ENCODE results near the gene FHIP1B. TPM values are rescaled to one million over a fixed set of nuclear protein-coding genes. Genes with fewer than 3 reads are reported as not detected.

The FHIP1B gene
- total RNA-seq, 1 donor from 2014 or later, result 47.0 TPM

DNA sequence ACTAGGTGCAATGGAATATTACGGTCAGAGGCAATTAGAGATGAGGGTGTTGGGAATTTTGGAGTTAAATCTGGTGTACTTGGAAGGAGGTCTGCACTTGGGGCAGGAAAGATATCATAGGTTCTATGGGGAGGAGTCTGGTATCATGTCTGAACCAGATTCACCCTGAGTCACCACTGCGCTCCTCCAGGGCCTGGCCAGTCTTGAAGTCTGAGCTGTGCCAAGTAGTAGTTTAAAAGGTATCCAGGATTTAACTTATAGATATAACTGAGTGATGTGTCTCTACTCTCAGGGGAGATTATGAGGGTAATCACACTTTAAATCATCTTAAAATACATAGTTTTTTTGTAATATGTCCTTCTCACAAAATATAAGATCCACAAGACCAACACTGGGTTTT is 11.1 kb upstream of the FHIP1B start:
- Mint-ChIP-seq H3K9me3 (no peaks in the 10 kb centered on the region), H3K27me3 (ENCODE audit: low read depth) (no peaks in the 10 kb centered on the region), H3K36me3 (no peaks in the 10 kb centered on the region), H3K27ac (no peak overlapping the region), H3K4me3 (no peak overlapping the region), H3K4me1 (peaks cover 2% of the 10 kb centered on the region)
- no peak for DNase-seq (ENCODE audit: low spot score in 2 of 2, unreplicated experiment in 2 of 2)
- TF ChIP-seq CTCF (IDR thresholded peaks at IDR 0.05; ENCODE audit: unreplicated experiment), result no peak

DNA sequence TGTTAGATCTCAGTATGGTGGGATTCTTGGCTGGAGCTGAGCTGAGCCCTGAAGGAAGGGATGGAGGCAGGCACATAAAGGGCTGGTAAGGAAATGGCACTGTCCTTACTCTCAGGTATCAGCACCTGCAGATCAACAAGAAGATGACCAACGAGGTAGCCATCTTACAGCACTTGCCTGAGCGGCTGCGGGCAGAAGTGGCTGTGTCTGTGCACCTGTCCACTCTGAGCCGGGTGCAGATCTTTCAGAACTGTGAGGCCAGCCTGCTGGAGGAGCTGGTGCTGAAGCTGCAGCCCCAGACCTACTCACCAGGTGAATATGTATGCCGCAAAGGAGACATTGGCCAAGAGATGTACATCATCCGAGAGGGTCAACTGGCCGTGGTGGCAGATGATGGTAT is 6.9 kb upstream of the FHIP1B start:
- Mint-ChIP-seq H3K4me1 (peaks cover 2% of the 10 kb centered on the region), H3K27ac (no peak overlapping the region), H3K4me3 (no peak overlapping the region), H3K9me3 (no peaks in the 10 kb centered on the region), H3K27me3 (ENCODE audit: low read depth) (peaks cover 3% of the 10 kb centered on the region), H3K36me3 (no peaks in the 10 kb centered on the region)
- no peak for TF ChIP-seq CTCF (IDR thresholded peaks at IDR 0.05; ENCODE audit: unreplicated experiment)
- no peak for DNase-seq (ENCODE audit: low spot score in 2 of 2, unreplicated experiment in 2 of 2)

DNA sequence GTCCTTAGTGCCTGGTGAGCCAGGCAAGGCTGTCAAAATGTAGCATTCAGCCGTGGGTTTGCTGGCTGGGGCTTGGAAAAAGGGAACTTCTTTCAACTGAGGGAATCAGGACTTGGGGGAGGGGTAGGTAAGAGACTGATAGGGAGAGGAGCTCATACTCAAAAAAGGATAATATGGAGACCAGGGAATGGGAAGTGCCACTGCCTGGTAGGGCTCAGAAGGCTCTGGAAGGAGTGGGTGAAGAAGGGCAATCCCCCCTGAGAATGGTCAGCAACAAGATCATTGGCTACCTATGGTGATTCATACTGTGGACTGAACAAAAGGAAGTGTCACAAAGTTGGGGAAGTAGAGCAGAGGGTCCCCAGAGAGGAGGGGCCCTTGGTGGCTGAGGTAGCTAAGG is 6.3 kb upstream of the FHIP1B start:
- no peak for TF ChIP-seq CTCF (IDR thresholded peaks at IDR 0.05; ENCODE audit: unreplicated experiment)
- DNase-seq (ENCODE audit: low spot score in 2 of 2, unreplicated experiment in 2 of 2), result no peak
- H3K4me3 Mint-ChIP-seq, result no peak overlapping the region
- peaks cover 2% of the 10 kb centered on the region for H3K4me1 Mint-ChIP-seq
- H3K9me3 Mint-ChIP-seq, result no peaks in the 10 kb centered on the region
- peaks cover 3% of the 10 kb centered on the region for H3K27me3 Mint-ChIP-seq (ENCODE audit: low read depth)
- no peaks in the 10 kb centered on the region for H3K36me3 Mint-ChIP-seq
- H3K27ac Mint-ChIP-seq, result no peak overlapping the region

DNA sequence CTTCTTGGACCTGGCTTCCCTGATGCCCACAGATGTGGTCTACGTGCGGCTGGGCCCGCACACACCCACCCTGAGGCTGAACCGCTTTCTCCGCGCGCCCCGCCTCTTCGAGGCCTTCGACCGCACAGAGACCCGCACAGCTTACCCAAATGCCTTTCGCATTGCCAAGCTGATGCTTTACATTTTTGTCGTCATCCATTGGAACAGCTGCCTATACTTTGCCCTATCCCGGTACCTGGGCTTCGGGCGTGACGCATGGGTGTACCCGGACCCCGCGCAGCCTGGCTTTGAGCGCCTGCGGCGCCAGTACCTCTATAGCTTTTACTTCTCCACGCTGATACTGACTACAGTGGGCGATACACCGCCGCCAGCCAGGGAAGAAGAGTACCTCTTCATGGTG is 5.7 kb upstream of the FHIP1B start:
- H3K36me3 Mint-ChIP-seq, result no peaks in the 10 kb centered on the region
- H3K4me1 Mint-ChIP-seq, result peaks cover 5% of the 10 kb centered on the region
- no peak for DNase-seq (ENCODE audit: low spot score in 2 of 2, unreplicated experiment in 2 of 2)
- H3K9me3 Mint-ChIP-seq, result no peaks in the 10 kb centered on the region
- H3K4me3 Mint-ChIP-seq, result no peak overlapping the region
- TF ChIP-seq CTCF (IDR thresholded peaks at IDR 0.05; ENCODE audit: unreplicated experiment), result no peak
- no peak overlapping the region for H3K27ac Mint-ChIP-seq
- H3K27me3 Mint-ChIP-seq (ENCODE audit: low read depth), result peaks cover 3% of the 10 kb centered on the region

DNA sequence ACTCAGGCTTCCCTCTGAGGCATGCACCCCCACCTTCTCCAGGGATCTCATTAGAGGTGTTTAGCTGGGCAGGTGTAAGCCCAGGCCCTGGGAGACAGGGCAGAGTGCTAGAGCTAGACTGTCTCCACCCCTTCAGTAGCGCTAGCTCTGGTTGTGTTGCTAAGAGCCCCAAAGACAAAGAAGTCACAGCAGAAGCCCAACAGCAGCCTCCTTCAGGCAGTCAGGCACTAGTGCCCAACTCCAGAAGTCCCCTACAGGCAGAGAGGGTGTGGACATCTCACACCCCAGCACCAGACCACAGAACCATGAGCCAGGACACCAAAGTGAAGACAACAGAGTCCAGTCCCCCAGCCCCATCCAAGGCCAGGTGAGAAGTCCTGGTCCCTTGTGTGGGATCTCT is 4.5 kb upstream of the FHIP1B start, which contains the start of gene CNGA4:
Gene CNGA4 (plus strand): TSS at position 188 of the 400 bp plus-strand sequence. CDS start 118 bp downstream, at position 306.
- H3K27ac Mint-ChIP-seq, result no peak within 1 kb of the TSS
- peaks cover 3% of the 10 kb centered on the region for H3K27me3 Mint-ChIP-seq (ENCODE audit: low read depth)
- H3K4me3 Mint-ChIP-seq, result no peak within 1 kb of the TSS
- no peak for TF ChIP-seq CTCF (IDR thresholded peaks at IDR 0.05; ENCODE audit: unreplicated experiment)
- DNase-seq (ENCODE audit: low spot score in 2 of 2, unreplicated experiment in 2 of 2), result no peak
- no peaks in the 10 kb centered on the region for H3K36me3 Mint-ChIP-seq
- H3K4me1 Mint-ChIP-seq, result peaks cover 9% of the 10 kb centered on the region
- H3K9me3 Mint-ChIP-seq, result no peaks in the 10 kb centered on the region

GRCh38 chr11:6237761-6238302 is 3.4 kb upstream of the FHIP1B start:
- Mint-ChIP-seq H3K4me1 (peaks cover 17% of the 10 kb centered on the region), H3K27me3 (ENCODE audit: low read depth) (peaks cover 3% of the 10 kb centered on the region), H3K9me3 (no peaks in the 10 kb centered on the region), H3K27ac (no peak overlapping the region), H3K4me3 (no peak overlapping the region), H3K36me3 (no peaks in the 10 kb centered on the region)
- DNase-seq (ENCODE audit: low spot score in 2 of 2, unreplicated experiment in 2 of 2), result no peak
- no peak for TF ChIP-seq CTCF (IDR thresholded peaks at IDR 0.05; ENCODE audit: unreplicated experiment)
